HG02973 (cell line): ENCODE data around the gene SKAP1.

ENCODE experiments used
- ATAC-seq: cut with Tn5 transposase; IDR thresholded peaks from one replicate; pipeline ENCODE4 v1.9.1; 2021; ENCODE audit warnings: moderate library complexity; ENCODE audit not compliant: unreplicated experiment

SKAP1 gene

GRCh38 chr17:48333034-48333530 lies 96.9 kb downstream of the SKAP1 start:
- ATAC-seq: no peak

- no peak for ATAC-seq
These were observed 99.1 kb downstream of the SKAP1 start for GRCh38 chr17:48330887-48331286.

DNA sequence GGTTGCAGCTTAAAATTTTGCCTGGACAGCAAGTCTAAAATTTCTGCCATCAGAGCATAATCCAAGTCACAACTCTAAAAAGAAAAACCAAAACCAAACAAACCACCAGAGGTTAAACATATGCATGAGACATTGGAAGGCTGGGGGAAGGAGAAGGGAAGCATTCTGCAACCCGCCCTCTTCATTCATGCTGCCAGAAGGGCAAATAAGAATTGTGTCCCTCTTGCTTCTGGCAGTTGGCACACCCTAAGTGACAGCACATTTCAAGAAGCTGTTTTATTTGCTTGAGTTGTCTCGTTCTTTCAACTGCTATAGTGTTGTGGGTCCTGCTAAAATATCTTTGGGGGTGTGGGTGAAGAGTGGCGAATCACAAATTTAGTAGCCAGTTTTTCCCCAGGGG lies 99.6 kb downstream of the SKAP1 start:
- no peak for ATAC-seq

DNA sequence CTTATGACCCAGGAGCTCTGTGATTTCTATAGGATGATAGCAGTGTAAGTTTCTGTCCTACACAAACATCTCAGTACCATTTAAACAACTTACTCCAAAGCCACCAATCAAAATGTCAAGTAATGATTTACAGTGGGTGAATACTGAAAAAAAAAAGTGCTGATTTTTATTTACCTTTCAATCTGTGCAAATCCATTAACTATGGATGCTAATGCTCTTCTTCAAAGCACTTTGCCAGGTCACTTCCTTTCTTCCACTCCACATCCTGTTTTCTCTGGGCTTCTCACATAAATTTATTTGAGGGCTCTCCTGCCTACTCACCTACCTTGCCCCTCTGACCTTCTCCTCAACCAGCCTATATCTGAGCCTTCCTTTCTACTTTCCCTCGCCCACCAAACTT lies 101.6 kb downstream of the SKAP1 start:
- ATAC-seq: no peak

DNA sequence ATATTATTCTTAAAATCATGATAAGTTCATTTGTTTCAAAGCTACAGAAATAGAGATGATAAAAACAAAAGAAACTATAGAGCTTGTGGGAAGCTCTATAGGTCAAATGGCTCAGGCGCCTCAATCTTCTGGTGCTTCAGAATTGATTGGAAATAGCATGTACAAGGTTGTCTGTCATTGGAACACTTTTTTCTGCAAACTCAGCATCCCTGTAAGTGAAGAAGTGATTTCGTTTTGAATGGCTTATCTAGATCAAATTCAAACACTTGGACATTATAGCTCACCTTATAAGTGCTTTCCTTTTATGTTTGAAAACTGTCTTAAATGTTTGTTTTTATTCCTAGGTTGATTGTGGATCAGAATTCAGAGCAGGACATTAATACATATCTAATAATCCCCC lies 103.7 kb downstream of the SKAP1 start:
- no peak for ATAC-seq

GRCh38 chr17:48322060-48322459 lies 108.0 kb downstream of the SKAP1 start:
- no peak for ATAC-seq

DNA sequence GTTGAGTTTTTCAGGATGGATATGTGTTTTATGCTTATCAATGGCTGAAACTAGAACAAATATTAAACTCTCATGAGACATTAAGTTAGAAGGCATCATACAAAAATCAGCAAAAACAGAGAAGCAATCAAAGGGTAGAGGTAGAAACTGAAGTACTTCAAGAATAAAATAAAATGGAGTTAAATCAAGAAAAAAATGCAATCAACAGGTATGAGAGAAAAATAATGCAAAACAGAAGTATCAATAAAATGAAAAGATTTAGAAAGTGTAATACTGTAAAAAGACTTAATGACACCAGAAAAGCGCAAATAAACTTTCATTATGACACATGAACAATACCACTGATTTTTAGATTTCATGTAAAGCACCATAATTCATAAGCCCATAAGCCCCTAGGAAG lies 112.3 kb downstream of the SKAP1 start:
- no peak for ATAC-seq

GRCh38 chr17:48314716-48315115 lies 115.3 kb downstream of the SKAP1 start:
- no peak for ATAC-seq

- no peak for ATAC-seq
These were observed 116.8 kb downstream of the SKAP1 start for GRCh38 chr17:48313096-48313755.

DNA sequence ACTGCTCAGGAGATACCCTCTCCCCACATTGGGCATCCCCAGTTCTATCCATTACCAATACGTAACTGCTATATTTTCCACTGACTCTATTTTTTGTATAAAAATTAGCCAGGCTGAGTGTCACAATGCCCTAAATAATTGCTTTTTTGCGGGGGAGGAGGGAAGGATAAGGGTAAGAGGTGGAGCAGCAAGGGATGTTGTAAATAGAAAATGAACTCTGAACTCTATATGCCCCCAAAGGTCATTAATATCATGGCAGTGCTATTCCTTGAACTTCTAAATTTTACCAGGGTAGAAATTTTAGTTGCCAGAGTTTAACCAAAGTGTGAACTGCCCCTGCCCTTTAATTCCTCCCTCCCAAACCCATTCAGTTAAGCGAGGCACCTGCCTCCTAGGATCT lies 118.7 kb downstream of the SKAP1 start:
- ATAC-seq: no peak

- no peak for ATAC-seq
These were observed 119.2 kb downstream of the SKAP1 start for GRCh38 chr17:48310748-48311213.

DNA sequence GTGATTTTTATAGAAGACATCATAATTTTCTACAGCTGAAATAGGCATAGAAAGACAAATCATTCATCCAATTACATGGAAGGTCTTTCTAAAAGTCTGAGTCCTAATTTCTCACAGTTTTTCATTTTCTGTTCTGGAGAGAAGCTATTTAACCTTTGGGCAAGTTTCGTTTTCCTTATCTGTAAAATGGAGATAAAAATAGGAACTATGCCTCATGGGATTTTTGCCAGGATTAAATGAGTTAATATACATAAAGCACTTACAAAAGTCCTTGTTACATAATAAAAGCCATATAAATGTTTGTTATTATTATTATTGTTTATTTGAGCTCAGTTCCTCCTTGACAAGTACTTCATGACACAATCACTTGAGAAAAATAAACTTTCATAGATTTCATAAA lies 121.4 kb downstream of the SKAP1 start:
- ATAC-seq: no peak

- ATAC-seq: no peak
These were observed 122.1 kb downstream of the SKAP1 start for GRCh38 chr17:48307814-48308411.

- ATAC-seq: no peak
These were observed 122.8 kb downstream of the SKAP1 start for GRCh38 chr17:48307255-48307654.

GRCh38 chr17:48301002-48301401 lies 129.0 kb downstream of the SKAP1 start:
- no peak for ATAC-seq

- no peak for ATAC-seq
These were observed 130.3 kb downstream of the SKAP1 start for GRCh38 chr17:48299760-48300159.

DNA sequence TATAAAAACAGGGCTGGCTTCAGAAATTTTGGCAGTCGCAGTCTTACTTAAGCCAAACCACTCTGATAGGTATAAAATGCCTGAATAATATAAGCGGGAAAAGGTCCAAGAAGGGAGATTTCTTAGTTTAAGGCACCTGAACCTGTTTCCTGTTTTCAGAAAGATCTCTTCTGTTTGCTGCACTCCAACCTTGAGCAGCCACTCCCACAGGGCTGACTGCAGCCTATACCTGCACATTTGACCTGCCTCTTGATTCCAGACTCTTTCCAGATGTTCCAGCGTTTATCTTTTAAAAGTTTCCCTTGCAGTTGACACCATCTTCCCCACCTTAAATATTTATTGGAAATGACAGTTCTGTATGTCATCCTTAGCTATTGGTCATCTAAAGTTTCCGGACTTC lies 132.2 kb downstream of the SKAP1 start:
- no peak for ATAC-seq

DNA sequence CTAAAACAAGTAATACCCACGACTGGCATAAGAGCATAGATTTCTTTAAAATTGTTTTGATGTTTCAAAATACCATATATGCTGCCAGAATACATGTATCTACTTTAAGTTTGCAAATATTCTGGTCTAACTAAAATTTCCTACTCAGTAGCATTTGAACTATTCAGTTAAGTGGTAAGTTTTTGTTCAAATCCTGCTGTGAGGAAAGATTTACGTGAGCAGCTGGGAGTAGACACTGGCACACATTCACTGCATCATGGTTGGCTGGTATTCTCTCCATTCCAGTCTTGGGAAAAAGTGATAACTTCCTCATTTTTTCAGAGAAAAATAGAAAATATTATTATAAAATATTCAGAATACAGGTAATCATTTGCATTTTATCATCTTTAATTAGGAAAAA lies 133.6 kb downstream of the SKAP1 start:
- ATAC-seq: no peak

DNA sequence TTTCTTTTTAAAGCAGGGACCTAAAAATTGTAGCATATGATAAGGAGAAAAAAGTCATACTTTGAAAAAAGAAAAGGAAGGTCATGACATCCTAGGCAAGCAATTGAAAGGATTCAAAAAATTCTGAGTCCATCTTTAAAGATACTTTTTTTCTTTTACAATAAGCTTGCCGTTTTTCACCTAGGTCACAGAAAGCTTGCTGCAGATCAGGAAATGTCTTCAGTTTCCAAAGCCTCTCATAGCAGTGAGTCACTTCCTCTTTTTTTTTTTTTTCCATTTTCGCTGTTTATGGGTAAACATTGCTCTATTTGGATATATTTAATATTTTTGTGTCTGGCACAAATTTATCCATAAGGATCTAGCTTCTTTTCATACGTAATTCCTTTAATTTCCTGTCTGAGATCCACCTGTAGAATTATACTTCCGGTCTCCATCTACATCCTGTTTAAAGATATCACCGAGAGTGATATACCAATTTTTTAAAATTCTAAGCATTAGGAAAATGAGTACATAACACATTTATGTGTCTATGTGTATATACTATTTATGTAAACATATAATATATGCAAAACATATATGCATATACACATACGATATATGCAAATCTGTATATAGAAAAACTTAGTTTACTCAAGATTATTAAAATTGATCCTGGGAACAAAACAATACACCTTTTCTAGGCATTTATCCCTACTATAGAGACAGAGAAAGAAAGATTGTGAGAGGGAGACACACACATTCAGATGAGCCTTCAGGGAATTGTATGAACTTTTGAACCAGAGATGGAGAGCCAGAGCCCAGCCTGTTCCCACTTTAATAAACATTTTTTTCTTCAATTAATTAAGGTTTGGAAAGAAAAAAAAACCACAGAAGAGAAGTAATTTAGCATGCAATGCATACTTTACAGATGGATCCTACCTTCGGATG lies 134.4 kb downstream of the SKAP1 start:
- ATAC-seq: no peak

GRCh38 chr17:48294806-48295361 lies 135.1 kb downstream of the SKAP1 start:
- no peak for ATAC-seq
